ENCODE data around the gene CGA.

DNA sequence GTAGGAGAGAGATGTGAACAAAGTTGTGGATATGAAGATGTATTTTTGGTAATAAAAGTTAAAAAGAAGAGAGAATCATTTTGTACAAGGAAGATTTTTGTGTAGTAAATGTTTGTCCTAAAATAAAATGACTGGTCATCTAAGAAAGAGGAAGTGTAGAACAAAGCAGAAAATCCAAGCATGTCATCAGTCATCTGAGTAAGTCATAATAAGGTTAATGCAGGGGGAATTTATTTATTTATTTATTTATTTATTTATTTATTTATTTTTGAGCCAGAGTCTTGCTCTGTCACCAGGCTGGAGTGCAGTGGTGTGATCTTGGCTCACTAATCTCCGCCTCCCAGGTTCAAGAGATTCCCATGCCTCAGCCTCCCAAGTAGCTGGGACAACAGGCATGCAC, 15.7 kb upstream of the CGA start:
- no peak for TF ChIP-seq CTCF (IDR thresholded peaks at IDR 0.05)
- TF ChIP-seq POLR2A (IDR thresholded peaks at IDR 0.05) = no peak
- no peak for TF ChIP-seq EP300 (IDR thresholded peaks at IDR 0.05)
